AG10803 (cell line): ENCODE measurements around the gene CDC34.

Experiments
- DNase-seq: peaks from one replicate; pipeline ENCODE4 v3.0.0; 2010; ENCODE audit warnings: low read depth
- H3K4me3 ChIP-seq: 2 replicates; pipeline ENCODE4 v1.5.1; 2011; ENCODE audit warnings: mild to moderate bottlenecking, low read length, control low read depth
- TF ChIP-seq, protein P1 (sequence below): conservative IDR thresholded peaks from 2 replicates; pipeline ENCODE4 v1.5.1; 2011; ENCODE audit warnings: mild to moderate bottlenecking, low read length, control low read depth, inconsistent platforms

CDC34 gene

DNA sequence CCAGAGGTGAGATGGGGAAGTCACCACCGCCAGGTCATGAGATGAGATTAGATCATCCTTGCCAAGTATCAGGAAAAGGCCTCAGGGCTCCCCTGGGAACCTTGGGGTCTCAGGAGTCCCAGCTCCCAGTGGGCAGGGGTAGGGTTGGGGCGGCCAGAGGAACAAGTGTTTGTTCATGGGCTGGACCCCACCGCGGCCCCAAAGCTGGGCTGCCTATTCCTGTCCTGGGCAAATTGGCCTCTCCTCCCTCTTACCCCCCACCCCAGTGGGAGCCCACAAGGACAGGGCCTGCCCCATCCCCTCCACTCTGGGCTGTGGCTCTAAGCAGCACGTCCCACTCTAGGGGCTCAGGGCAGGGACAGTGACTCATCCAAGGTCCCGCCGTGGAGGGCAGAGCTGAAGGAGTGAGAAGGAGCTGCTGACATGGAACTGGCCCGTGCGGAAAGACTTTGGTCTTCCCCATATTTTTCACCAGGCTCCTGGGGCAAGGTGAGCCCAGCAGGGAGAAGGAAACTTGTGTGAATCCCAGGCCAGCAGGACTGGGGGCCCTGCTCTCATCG lies 54.1 kb downstream of the CDC34 start:
- no peak for DNase-seq
- TF ChIP-seq, protein P1, sequence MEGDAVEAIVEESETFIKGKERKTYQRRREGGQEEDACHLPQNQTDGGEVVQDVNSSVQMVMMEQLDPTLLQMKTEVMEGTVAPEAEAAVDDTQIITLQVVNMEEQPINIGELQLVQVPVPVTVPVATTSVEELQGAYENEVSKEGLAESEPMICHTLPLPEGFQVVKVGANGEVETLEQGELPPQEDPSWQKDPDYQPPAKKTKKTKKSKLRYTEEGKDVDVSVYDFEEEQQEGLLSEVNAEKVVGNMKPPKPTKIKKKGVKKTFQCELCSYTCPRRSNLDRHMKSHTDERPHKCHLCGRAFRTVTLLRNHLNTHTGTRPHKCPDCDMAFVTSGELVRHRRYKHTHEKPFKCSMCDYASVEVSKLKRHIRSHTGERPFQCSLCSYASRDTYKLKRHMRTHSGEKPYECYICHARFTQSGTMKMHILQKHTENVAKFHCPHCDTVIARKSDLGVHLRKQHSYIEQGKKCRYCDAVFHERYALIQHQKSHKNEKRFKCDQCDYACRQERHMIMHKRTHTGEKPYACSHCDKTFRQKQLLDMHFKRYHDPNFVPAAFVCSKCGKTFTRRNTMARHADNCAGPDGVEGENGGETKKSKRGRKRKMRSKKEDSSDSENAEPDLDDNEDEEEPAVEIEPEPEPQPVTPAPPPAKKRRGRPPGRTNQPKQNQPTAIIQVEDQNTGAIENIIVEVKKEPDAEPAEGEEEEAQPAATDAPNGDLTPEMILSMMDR = no peak
- no peak overlapping the region for H3K4me3 ChIP-seq

DNA sequence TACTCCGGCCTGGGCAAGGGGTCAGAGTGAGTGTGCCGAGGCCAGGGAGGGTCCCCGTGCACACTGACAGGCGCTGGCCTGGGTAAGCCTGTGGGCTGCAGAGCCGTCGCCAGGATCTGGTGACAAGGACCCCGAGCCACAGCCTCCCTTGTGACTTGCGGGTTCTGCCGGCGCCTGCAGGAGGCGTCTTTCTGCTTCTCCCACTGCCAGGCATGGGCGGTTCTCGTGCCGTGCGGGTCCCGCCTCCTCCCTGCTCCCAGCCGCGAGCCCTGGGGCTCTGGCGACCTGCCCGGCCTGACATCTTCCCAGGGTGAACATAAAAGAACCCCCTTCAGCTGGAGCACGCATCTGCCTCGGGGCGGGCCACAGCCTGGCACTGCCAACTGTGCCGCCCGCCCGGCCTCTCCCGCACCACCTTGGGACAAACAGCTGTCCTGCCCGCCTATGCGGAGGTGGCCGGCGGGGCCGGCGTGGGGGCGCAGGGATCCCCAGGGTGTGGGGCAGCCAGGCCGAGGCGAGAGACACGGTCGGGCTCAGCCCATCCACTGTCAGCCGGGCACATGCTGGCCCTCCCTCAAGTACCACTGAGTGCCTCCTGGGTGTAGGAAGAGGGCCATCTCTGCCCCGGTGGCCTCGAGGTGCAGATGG lies 56.7 kb downstream of the CDC34 start:
- peak; percentile 76 for DNase-seq
- no peak overlapping the region for H3K4me3 ChIP-seq
- TF ChIP-seq, protein P1 = peak; percentile 62

DNA sequence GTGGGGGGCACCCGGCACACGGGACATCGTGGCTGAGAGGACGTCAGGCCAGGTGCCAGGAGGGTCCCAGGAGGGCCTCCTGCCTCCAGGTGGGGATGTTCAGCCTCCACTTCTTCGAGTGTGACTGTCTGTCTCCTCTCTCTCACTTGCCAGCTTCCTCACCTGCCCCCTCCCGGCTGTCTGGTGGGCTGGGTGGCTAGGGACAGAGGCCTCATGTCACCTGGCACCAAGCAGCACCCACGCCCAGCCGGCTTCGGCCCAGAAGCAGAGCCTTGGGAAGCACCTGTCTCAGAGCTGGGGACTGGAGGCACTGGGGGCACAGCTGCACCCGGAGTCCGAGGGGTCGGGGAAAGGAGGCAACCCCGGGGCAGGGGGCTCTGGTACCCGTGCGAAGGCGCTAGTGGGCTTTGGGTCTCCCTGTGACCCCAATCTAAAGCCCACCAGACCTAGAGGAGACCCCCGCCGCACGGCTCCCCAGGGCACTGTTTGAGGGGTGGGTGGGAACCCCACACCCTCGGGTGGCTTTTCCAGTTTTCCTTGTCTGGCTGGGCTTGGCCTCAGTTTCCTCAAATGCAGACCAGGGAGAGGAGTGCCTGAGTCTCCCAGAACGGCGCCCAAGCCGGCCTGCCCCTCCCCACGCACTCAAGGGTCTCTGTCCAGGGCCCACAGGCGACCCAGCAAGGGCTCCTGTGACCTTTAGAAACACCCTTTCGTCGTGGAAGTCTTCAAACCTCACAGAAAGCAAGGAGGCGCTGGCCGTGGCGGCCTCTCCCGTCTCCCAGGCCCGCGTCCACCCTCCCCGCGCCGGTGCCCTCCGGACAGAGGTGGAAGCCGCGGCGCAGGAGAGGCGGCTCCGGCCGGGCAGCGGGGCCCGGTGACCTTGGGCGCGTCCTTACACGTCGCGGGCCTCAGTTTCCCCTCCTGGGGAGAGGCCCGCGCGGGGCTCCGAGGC lies 57.5 kb downstream of the CDC34 start:
- TF ChIP-seq, protein P1 = no peak
- H3K4me3 ChIP-seq = no peak overlapping the region
- no peak for DNase-seq

DNA sequence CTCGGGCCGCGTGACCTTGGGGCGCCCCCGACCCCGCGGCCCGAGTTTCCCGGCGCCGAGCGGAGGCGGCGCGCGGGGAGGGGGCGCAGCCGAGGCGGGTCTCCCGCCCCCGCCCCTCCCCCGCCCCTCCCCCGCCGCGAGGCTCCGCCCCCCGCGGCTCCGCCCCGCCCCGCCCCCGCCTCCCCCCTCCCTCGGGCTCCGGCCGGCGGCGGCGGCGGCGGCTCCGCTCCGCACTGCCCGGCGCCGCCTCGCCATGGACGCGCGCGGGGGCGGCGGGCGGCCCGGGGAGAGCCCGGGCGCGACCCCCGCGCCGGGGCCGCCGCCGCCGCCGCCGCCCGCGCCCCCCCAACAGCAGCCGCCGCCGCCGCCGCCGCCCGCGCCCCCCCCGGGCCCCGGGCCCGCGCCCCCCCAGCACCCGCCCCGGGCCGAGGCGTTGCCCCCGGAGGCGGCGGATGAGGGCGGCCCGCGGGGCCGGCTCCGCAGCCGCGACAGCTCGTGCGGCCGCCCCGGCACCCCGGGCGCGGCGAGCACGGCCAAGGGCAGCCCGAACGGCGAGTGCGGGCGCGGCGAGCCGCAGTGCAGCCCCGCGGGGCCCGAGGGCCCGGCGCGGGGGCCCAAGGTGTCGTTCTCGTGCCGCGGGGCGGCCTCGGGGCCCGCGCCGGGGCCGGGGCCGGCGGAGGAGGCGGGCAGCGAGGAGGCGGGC lies 58.3 kb downstream of the CDC34 start, which contains the start of gene HCN2:
TSS of gene HCN2 (plus strand) at position 189 of the 703 bp plus-strand sequence. CDS start at position 254, 65 bp downstream.
- H3K4me3 ChIP-seq = peak within 1 kb of the TSS; percentile 29; the same call in 1 of the 2 replicates
- TF ChIP-seq, protein P1 = no peak
- DNase-seq = no peak

DNA sequence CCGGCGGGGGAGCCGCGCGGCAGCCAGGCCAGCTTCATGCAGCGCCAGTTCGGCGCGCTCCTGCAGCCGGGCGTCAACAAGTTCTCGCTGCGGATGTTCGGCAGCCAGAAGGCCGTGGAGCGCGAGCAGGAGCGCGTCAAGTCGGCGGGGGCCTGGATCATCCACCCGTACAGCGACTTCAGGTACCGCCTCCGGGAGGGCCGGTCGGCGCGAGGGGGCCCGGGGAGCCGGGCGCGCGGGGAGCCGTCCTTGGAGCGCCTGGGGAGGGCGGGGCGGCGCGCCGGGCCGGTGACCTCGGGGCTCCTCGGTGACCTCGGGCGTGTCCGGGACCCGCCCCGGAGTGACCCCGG lies 58.8 kb downstream of the CDC34 start:
- peak overlapping the region; percentile 29; the same call in 1 of the 2 replicates for H3K4me3 ChIP-seq
- DNase-seq = no peak
- TF ChIP-seq, protein P1 = no peak

DNA sequence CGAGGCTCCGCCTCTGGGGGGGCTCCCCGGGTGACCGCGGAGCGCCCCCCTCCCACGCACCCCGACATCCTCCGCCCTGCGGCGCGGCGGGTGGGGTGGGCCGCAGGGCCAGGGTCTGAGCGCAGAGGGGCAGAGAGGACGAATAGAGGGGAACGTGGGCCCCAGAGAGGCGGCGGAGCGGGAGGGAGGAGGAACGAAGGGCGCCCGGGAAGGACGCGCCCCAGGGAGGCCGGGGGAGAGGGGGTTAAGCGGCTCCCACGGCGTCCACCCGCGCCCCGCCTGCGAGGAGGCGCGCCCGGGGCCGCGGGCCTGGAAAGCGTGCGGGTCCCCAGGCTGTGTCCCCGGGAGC lies 59.2 kb downstream of the CDC34 start:
- H3K4me3 ChIP-seq = no peak overlapping the region
- DNase-seq = no peak
- TF ChIP-seq, protein P1 = no peak
